HG02642 (cell line): ENCODE measurements around the gene PCBP3.

Experiments used
- ATAC-seq: cut with Tn5 transposase; IDR thresholded peaks from one replicate; pipeline ENCODE4 v1.9.1; 2021; ENCODE audit warnings: mild to moderate bottlenecking; ENCODE audit not compliant: unreplicated experiment, poor library complexity

The PCBP3 gene

GRCh38 chr21:45982758-45983648 lies 339.5 kb downstream of the PCBP3 start:
- ATAC-seq, result no peak

GRCh38 chr21:45983649-45983965 lies 340.1 kb downstream of the PCBP3 start:
- no peak for ATAC-seq

- ATAC-seq, result no peak
Observed at GRCh38 chr21:45983981-45984551, 340.5 kb downstream of the PCBP3 start.

- no peak for ATAC-seq
Observed at GRCh38 chr21:45984584-45985095, 341.1 kb downstream of the PCBP3 start.

GRCh38 chr21:45985471-45986315 lies 342.2 kb downstream of the PCBP3 start:
- no peak for ATAC-seq

- no peak for ATAC-seq
Observed at GRCh38 chr21:45986316-45987051, 343.0 kb downstream of the PCBP3 start.

- no peak for ATAC-seq
Observed at GRCh38 chr21:45987121-45987711, 343.7 kb downstream of the PCBP3 start.

- no peak for ATAC-seq
Observed at GRCh38 chr21:45988366-45989347, 345.1 kb downstream of the PCBP3 start.

DNA sequence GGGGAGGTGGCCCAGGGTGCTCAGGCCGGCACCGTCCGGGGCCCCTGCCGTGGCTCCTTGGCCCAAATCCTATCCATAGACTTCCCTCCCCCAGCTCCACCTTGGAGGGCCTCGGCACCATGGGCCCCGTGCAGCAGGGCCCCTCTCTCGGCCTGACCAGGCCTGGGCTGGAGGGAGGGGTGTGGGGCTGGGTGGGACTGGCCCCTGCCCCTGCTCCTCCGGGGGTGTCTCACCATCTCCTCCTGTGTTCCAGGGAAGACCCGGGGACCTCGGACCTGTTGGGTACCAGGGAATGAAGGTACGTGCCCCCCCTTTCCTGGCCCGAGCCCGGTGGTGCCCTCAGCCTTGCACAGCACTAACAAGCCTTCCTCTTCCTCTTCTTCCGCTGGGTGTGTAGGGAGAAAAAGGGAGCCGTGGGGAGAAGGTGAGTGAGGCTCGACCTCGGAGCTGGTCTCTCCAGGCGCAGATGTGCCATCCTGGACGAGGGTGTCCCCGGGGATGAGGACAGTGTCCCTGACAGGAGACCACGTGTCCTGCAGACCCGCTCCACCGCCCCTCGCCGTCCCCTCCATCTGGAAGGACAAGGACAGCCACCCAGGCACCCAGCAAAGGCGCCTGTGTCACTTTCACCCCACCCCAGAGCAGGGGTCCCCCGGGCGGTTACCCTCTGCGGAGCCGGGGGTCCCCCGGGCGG lies 346.0 kb downstream of the PCBP3 start:
- no peak for ATAC-seq

GRCh38 chr21:45990049-45990711 lies 346.7 kb downstream of the PCBP3 start:
- ATAC-seq, result no peak

GRCh38 chr21:45990741-45991605 lies 347.4 kb downstream of the PCBP3 start:
- no peak for ATAC-seq

DNA sequence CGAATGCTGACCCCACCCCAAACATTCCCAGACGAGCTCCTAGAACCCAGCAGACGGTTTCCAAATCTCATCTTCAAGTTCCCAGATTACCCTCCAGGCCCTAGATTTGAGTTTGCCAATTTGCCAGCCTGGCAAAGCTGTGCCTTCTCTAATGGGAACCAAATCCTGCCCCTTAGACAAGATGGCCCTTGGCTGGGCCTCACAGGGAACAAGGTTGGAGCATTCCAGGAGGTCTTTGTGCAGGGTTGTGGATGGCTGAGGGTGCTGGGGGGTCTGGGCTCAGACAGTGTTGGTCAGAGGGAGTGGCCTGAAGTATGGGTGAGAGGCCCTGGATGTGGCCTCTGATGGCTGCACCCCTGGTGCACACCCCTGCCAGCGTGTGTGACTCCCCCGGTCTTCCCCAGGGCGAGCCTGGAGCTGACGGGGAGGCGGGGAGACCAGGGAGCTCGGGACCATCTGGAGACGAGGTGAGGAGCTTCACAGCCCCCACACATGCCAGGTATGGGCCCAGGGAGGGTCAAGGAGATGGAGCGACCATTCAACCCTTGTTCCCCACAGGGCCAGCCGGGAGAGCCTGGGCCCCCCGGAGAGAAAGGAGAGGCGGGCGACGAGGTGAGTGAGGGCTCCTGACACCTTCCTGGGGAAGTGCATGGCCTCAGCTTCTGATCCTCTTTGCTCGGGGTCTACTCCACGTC lies 348.2 kb downstream of the PCBP3 start:
- no peak for ATAC-seq
